HG02678 (cell line): ENCODE data around the gene NME9.

Experiments
- ATAC-seq: cut with Tn5 transposase; IDR thresholded peaks from one replicate; pipeline ENCODE4 v1.9.1; 2021; ENCODE audit warnings: mild to moderate bottlenecking, moderate library complexity; ENCODE audit not compliant: unreplicated experiment

NME9 gene

GRCh38 chr3:138363322-138363721, 33.7 kb upstream of the NME9 start:
- no peak for ATAC-seq

GRCh38 chr3:138362538-138362937, 32.9 kb upstream of the NME9 start:
- no peak for ATAC-seq

GRCh38 chr3:138361561-138361971, 31.9 kb upstream of the NME9 start:
- no peak for ATAC-seq

GRCh38 chr3:138360869-138361525, 31.3 kb upstream of the NME9 start:
- no peak for ATAC-seq

GRCh38 chr3:138359919-138360868, 30.5 kb upstream of the NME9 start:
- no peak for ATAC-seq

GRCh38 chr3:138359148-138359918, 29.7 kb upstream of the NME9 start:
- ATAC-seq, result no peak

- no peak for ATAC-seq
Measured at GRCh38 chr3:138356730-138357405, 27.2 kb upstream of the NME9 start.

GRCh38 chr3:138355071-138355470, 25.4 kb upstream of the NME9 start:
- no peak for ATAC-seq

GRCh38 chr3:138354376-138354775, 24.7 kb upstream of the NME9 start:
- no peak for ATAC-seq

- no peak for ATAC-seq
Measured at GRCh38 chr3:138351916-138352550, 22.4 kb upstream of the NME9 start.

- ATAC-seq, result no peak
Measured at GRCh38 chr3:138351151-138351550, 21.5 kb upstream of the NME9 start.

GRCh38 chr3:138349926-138350665, 20.4 kb upstream of the NME9 start:
- no peak for ATAC-seq

GRCh38 chr3:138348754-138349739, 19.4 kb upstream of the NME9 start:
- ATAC-seq, result no peak

GRCh38 chr3:138347960-138348753, 18.5 kb upstream of the NME9 start, which contains the start of gene MRAS:
MRAS (plus strand) TSS chr3:138348579; CDS start chr3:138372884, 24,305 bp downstream.
- no peak for ATAC-seq

- no peak for ATAC-seq
Measured at GRCh38 chr3:138344754-138345153, 15.1 kb upstream of the NME9 start.

GRCh38 chr3:138340511-138340910, 10.9 kb upstream of the NME9 start:
- no peak for ATAC-seq

GRCh38 chr3:138338811-138339210, 9.2 kb upstream of the NME9 start:
- ATAC-seq, result no peak

GRCh38 chr3:138338244-138338643, 8.6 kb upstream of the NME9 start:
- no peak for ATAC-seq
